IMR-90 (cell line): Measurements from ENCODE around the gene DCST2. TPM values are rescaled to one million over a fixed set of nuclear protein-coding genes. Genes with fewer than 3 reads are reported as not detected.

Experiments used
- ATAC-seq: fragments of 200-7000 bp; cut with Tn5 transposase; 2 replicates; pipeline ENCODE4 v1.9.1; 2020; ENCODE audit warnings: low read depth, mild to moderate bottlenecking, moderate library complexity
- BruUV-seq: library from RNA; stranded (reverse); fragments of 400-500 nt; replicated peaks from 2 replicates; lab custom pipeline; 2021; lab: Mats Ljungman, UMichigan
- CTCF ChIA-PET: fragments of 300-600 bp; formaldehyde crosslinking; extraction: SDS; loops from one replicate; lab custom pipeline; 2021; ENCODE audit warnings: antibody characterized with exemption; lab: Yijun Ruan, JAX
- POLR2A ChIA-PET: fragments of 300-600 bp; sonication (Branson Sonifier 250); formaldehyde crosslinking; loops from one replicate; lab custom pipeline; 2022; ENCODE audit warnings: antibody characterized with exemption; ENCODE audit not compliant: unreplicated experiment; lab: Charles Lee
- DNase-seq: peaks from one replicate; pipeline ENCODE4 v3.0.0; 2013
- H2AFZ ChIP-seq: replicated peaks from 2 replicates; pipeline ENCODE3; 2013; ENCODE audit warnings: low read length, mild to moderate bottlenecking; ENCODE audit not compliant: poor library complexity
- H2AK5ac ChIP-seq: 2 replicates; pipeline ENCODE4 v1.6.1; 2013; ENCODE audit warnings: low read depth, low read length, inconsistent platforms
- H2AK9ac ChIP-seq: replicated peaks from 2 replicates; pipeline ENCODE3; 2013; ENCODE audit warnings: mild to moderate bottlenecking, low read depth, low read length, moderate library complexity; ENCODE audit not compliant: poor library complexity
- H2BK120ac ChIP-seq: 2 replicates; pipeline ENCODE4 v1.6.1; 2013; ENCODE audit warnings: low read depth, low read length, inconsistent platforms
- H2BK15ac ChIP-seq: 3 replicates; pipeline ENCODE4 v1.6.1; 2013; ENCODE audit warnings: low read depth, low read length, inconsistent platforms
- H2BK20ac ChIP-seq: 2 replicates; pipeline ENCODE4 v1.6.1; 2013; ENCODE audit warnings: low read depth, mild to moderate bottlenecking, inconsistent platforms, low read length, moderate library complexity
- H2BK5ac ChIP-seq: 2 replicates; pipeline ENCODE4 v1.6.1; 2013; ENCODE audit warnings: mild to moderate bottlenecking, low read depth, low read length, inconsistent platforms; ENCODE audit not compliant: poor library complexity, severe bottlenecking
- H3K14ac ChIP-seq: replicated peaks from 2 replicates; pipeline ENCODE4 v1.6.1; 2013; ENCODE audit warnings: low read depth, low read length, inconsistent platforms
- H3K18ac ChIP-seq: 2 replicates; pipeline ENCODE4 v1.6.1; 2013; ENCODE audit warnings: low read depth, low read length, control low read depth
- H3K23ac ChIP-seq: 2 replicates; pipeline ENCODE4 v1.6.1; 2013; ENCODE audit warnings: low read depth, low read length, inconsistent platforms
- H3K27ac ChIP-seq: 2 replicates; pipeline ENCODE4 v1.5.1; 2013; ENCODE audit warnings: mild to moderate bottlenecking, control low read depth, low read length; ENCODE audit not compliant: insufficient read depth
- H3K27me3 ChIP-seq: 2 replicates; pipeline ENCODE4 v1.6.1; 2013; ENCODE audit warnings: low read length; ENCODE audit not compliant: control insufficient read depth, insufficient read depth
- H3K36me3 ChIP-seq: 2 replicates; pipeline ENCODE4 v1.6.1; 2013; ENCODE audit warnings: low read length, mixed read lengths; ENCODE audit not compliant: control insufficient read depth, insufficient read depth
- H3K4ac ChIP-seq: 2 replicates; pipeline ENCODE4 v1.6.1; 2013; ENCODE audit warnings: low read depth, low read length, inconsistent platforms
- H3K4me1 ChIP-seq: 2 replicates; pipeline ENCODE4 v1.6.1; 2013; ENCODE audit warnings: low read length, mixed read lengths; ENCODE audit not compliant: control insufficient read depth, insufficient read depth
- H3K4me2 ChIP-seq: 2 replicates; pipeline ENCODE4 v1.6.1; 2013; ENCODE audit warnings: low read depth, mild to moderate bottlenecking, control low read depth, low read length, moderate library complexity
- H3K4me3 ChIP-seq: 2 replicates; pipeline ENCODE4 v1.5.1; 2013; ENCODE audit warnings: low read depth, mild to moderate bottlenecking, control low read depth, low read length, moderate library complexity; ENCODE audit not compliant: insufficient read depth
- H3K56ac ChIP-seq: 2 replicates; pipeline ENCODE4 v1.6.1; 2013; ENCODE audit warnings: low read length, inconsistent platforms; ENCODE audit not compliant: insufficient read depth; ENCODE audit errors: extremely low read depth
- H3K79me1 ChIP-seq, 2 experiments: 2 replicates each; pipeline ENCODE4 v1.6.1; 2013; ENCODE audit warnings: low read length in 2 of 2, inconsistent platforms in 1 of 2, low read depth in 1 of 2
- H3K9ac ChIP-seq: 2 replicates; pipeline ENCODE4 v1.6.1; 2013; ENCODE audit warnings: low read depth, low read length, control low read depth
- H3K9me1 ChIP-seq: 2 replicates; pipeline ENCODE4 v1.6.1; 2013; ENCODE audit warnings: low read length, inconsistent platforms; ENCODE audit not compliant: insufficient read depth
- H3K9me3 ChIP-seq: 2 replicates; pipeline ENCODE4 v1.6.1; 2013; ENCODE audit warnings: low read length; ENCODE audit not compliant: control insufficient read depth, insufficient read depth
- H4K20me1 ChIP-seq: 2 replicates; pipeline ENCODE4 v1.6.1; 2013; ENCODE audit warnings: low read length, inconsistent platforms; ENCODE audit not compliant: insufficient read depth
- H4K5ac ChIP-seq: 2 replicates; pipeline ENCODE4 v1.6.1; 2013; ENCODE audit warnings: mild to moderate bottlenecking, low read depth, low read length, control low read depth
- H4K8ac ChIP-seq, 2 experiments: 2 replicates each; pipeline ENCODE4 v1.6.1; 2013; ENCODE audit warnings: low read depth in 2 of 2, low read length in 2 of 2, control low read depth in 1 of 2, inconsistent platforms in 1 of 2
- H4K91ac ChIP-seq: 2 replicates; pipeline ENCODE4 v1.6.1; 2013; ENCODE audit warnings: low read depth, low read length, inconsistent platforms; ENCODE audit not compliant: insufficient read depth
- BHLHE40 ChIP-seq: fragments of 150-350 bp; IDR thresholded peaks from 2 replicates; pipeline ENCODE4 v1.6.1; 2016; ENCODE audit warnings: mild to moderate bottlenecking, low read depth, low read length
- CEBPB ChIP-seq: IDR thresholded peaks from 2 replicates; pipeline ENCODE4 v1.6.1; 2012; ENCODE audit warnings: low read depth, low read length, improper control_type of control experiment
- CHD1 ChIP-seq: IDR thresholded peaks from 2 replicates; pipeline ENCODE4 v1.6.1; 2012; ENCODE audit warnings: low read depth, low read length, improper control_type of control experiment
- FOS ChIP-seq: fragments of 150-350 bp; IDR thresholded peaks from 2 replicates; pipeline ENCODE4 v1.6.1; 2016; ENCODE audit warnings: low read depth, low read length
- MAFK ChIP-seq: IDR thresholded peaks from 2 replicates; pipeline ENCODE4 v1.6.1; 2012; ENCODE audit warnings: low read depth, low read length, improper control_type of control experiment
- MAZ ChIP-seq: IDR thresholded peaks from 2 replicates; pipeline ENCODE4 v1.6.1; 2012; ENCODE audit warnings: low read depth, mild to moderate bottlenecking, low read length, improper control_type of control experiment, moderate library complexity, borderline replicate concordance
- MXI1 ChIP-seq: IDR thresholded peaks from 2 replicates; pipeline ENCODE4 v1.6.1; 2012; ENCODE audit warnings: low read depth, mild to moderate bottlenecking, low read length, moderate library complexity, borderline replicate concordance
- NFE2L2 ChIP-seq: fragments of 150-350 bp; IDR thresholded peaks from 2 replicates; pipeline ENCODE4 v1.6.1; 2016; ENCODE audit warnings: low read depth, mild to moderate bottlenecking, low read length
- POLR2A ChIP-seq: IDR thresholded peaks from 2 replicates; pipeline ENCODE4 v1.6.1; 2012; ENCODE audit warnings: mild to moderate bottlenecking, low read depth, low read length
- RAD21 ChIP-seq: IDR thresholded peaks from 2 replicates; pipeline ENCODE4 v1.6.1; 2012; ENCODE audit warnings: low read length, improper control_type of control experiment
- RCOR1 ChIP-seq: IDR thresholded peaks from 2 replicates; pipeline ENCODE4 v1.6.1; 2012; ENCODE audit warnings: mild to moderate bottlenecking, low read length, improper control_type of control experiment; ENCODE audit not compliant: insufficient replicate concordance
- RFX5 ChIP-seq: IDR thresholded peaks from 2 replicates; pipeline ENCODE4 v1.8.0; 2012; ENCODE audit warnings: low read depth, mild to moderate bottlenecking, low read length, moderate library complexity
- SMC3 ChIP-seq: fragments of 150-350 bp; IDR thresholded peaks from 2 replicates; pipeline ENCODE4 v1.6.1; 2016; ENCODE audit warnings: low read depth, mild to moderate bottlenecking, antibody characterized with exemption, low read length, moderate library complexity
- WGBS, 2 experiments: methylation state at CpG; one replicate each; pipeline versions ENCODE4 v1.1.5 to v1.1.7; 2013; ENCODE audit warnings: missing lambda C conversion rate in 2 of 2; ENCODE audit not compliant: insufficient read length in 1 of 2; ENCODE audit errors: extremely low coverage in 2 of 2; 5-methylcytosine and 5-hydroxymethylcytosine counted together
- dilution Hi-C: fragments of 300-500 bp; cut with HindIII; formaldehyde crosslinking; loops from one replicate; pipeline ENCODE4 v1.14.3; 2018; ENCODE audit warnings: low sequenced_read_pairs; ENCODE audit not compliant: unreplicated experiment
- in situ Hi-C: fragments of 300-500 bp; cut with MboI; formaldehyde crosslinking; loops from 3 replicates; pipeline ENCODE4 v1.14.3; 2019; ENCODE audit warnings: low sequenced_read_pairs, inconsistent platforms, mixed read lengths
- intact Hi-C: fragments of 100-400 bp; cut with micrococcal nuclease; formaldehyde crosslinking; loops from 2 replicates; pipeline ENCODE4 v1.10.0; 2022
- polyA plus RNA-seq, 3 experiments: library from polyadenylated mRNA; depleted of rRNA; stranded (reverse); fragments of >200 nt; gene quantifications; 2 replicates each; pipeline ENCODE4 v1.2.3, GENCODE V29; 2012; ENCODE audit warnings: low replicate concordance in 1 of 3
- total RNA-seq: library from RNA; depleted of rRNA; stranded (reverse); fragments of >200 nt; gene quantifications from 2 replicates; pipeline ENCODE4 v1.2.3, GENCODE V29; 2012
- TF ChIP-seq, protein P1 (sequence below): conservative IDR thresholded peaks from 2 replicates; pipeline ENCODE4 v1.5.1; 2012; ENCODE audit warnings: mild to moderate bottlenecking, low read depth, low read length, improper control_type of control experiment
- TF ChIP-seq, protein P2 (sequence below): fragments of 150-350 bp; IDR thresholded peaks from 2 replicates; pipeline ENCODE4 v1.6.1; 2016; ENCODE audit warnings: low read depth, mild to moderate bottlenecking, low read length, moderate library complexity, borderline replicate concordance

DCST2 gene
- total and polyA plus RNA-seq, 2 of the 4 experiments (the other 2 are of a cell fraction), result 0.14 TPM; not detected in 1

DNA sequence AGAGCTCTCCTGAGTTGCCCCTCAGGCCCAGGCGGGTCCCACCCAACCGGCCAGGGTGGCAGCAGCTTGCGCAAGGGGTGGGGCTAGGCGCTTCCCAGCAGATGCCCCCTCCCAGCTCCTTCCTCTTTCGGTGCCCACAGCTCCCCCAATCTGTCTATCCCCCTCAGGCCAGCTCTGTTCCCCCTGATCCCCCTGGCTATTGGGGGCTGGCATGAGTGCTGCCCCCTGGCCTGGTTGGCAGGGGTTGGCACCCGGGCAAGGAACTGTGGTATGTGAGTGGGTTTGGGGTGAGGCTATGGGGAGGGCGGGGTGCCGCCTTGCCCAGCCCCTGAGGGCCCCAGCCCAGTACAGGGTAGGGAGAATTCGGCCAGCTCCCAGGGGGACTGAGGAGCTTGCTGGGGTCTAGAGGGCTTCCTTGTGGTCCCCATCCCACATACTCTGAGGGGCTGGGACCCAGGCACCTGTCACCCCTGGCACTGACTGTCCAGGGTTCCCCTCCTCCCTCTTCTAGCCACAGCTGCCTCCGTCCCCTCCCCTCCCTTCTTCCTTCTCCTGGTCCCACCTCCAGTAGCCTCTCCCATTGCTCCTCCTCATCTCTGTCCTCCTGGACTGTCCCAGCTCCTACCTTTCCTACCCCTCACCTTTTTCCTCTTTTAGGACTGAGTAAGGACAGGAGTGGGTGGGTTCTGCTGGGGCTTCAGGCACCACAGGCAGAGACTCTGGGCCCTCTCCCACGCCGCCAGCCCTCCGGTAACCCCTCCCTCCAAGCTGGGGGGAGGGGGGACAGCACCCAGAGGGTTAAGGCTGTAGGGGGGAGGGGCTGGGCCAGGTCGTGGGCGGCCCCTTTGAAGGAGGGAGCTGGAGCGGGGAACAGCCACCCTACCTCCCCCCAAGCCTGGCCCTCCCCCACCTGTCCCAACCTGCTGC, 25.3 kb downstream of the DCST2 start:
- peaks cover 2% of the 10 kb centered on the region for H3K36me3 ChIP-seq
- H2BK15ac ChIP-seq, result no peak overlapping the region
- H3K4ac ChIP-seq, result no peak overlapping the region
- peaks cover 12% of the 10 kb centered on the region for H3K9me1 ChIP-seq
- intact Hi-C loops (no loop called here), dilution Hi-C loops (no loop called here), in situ Hi-C loops (no loop called here)
- H3K27ac ChIP-seq, result no peak overlapping the region
- H3K9me3 ChIP-seq, result no peaks in the 10 kb centered on the region
- H3K27me3 ChIP-seq, result no peaks in the 10 kb centered on the region
- no peak overlapping the region for H2AK5ac ChIP-seq
- ChIA-PET CTCF (no interaction called here), POLR2A (interaction anchor here (0.5 kb wide), 1 partner anchor 37 kb away, joined by 4 read pairs; no protein-coding TSS in a partner anchor)
- H4K91ac ChIP-seq, result no peak overlapping the region
- no peak overlapping the region for H3K4me2 ChIP-seq
- H3K18ac ChIP-seq, result no peak overlapping the region
- TF ChIP-seq, protein P1, sequence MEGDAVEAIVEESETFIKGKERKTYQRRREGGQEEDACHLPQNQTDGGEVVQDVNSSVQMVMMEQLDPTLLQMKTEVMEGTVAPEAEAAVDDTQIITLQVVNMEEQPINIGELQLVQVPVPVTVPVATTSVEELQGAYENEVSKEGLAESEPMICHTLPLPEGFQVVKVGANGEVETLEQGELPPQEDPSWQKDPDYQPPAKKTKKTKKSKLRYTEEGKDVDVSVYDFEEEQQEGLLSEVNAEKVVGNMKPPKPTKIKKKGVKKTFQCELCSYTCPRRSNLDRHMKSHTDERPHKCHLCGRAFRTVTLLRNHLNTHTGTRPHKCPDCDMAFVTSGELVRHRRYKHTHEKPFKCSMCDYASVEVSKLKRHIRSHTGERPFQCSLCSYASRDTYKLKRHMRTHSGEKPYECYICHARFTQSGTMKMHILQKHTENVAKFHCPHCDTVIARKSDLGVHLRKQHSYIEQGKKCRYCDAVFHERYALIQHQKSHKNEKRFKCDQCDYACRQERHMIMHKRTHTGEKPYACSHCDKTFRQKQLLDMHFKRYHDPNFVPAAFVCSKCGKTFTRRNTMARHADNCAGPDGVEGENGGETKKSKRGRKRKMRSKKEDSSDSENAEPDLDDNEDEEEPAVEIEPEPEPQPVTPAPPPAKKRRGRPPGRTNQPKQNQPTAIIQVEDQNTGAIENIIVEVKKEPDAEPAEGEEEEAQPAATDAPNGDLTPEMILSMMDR, result no peak
- no peak for TF ChIP-seq MAZ
- TF ChIP-seq NFE2L2, result no peak
- TF ChIP-seq CEBPB, result no peak
- TF ChIP-seq SMC3, result no peak
- no peak for TF ChIP-seq RAD21
- TF ChIP-seq RCOR1, result no peak
- TF ChIP-seq, protein P2, sequence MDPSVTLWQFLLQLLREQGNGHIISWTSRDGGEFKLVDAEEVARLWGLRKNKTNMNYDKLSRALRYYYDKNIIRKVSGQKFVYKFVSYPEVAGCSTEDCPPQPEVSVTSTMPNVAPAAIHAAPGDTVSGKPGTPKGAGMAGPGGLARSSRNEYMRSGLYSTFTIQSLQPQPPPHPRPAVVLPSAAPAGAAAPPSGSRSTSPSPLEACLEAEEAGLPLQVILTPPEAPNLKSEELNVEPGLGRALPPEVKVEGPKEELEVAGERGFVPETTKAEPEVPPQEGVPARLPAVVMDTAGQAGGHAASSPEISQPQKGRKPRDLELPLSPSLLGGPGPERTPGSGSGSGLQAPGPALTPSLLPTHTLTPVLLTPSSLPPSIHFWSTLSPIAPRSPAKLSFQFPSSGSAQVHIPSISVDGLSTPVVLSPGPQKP, result no peak
- TF ChIP-seq POLR2A, result no peak
- no peak for TF ChIP-seq RFX5
- no peak for TF ChIP-seq FOS
- TF ChIP-seq MXI1, result no peak
- no peak for TF ChIP-seq MAFK
- TF ChIP-seq CHD1, result no peak
- no peak for TF ChIP-seq BHLHE40
- H4K5ac ChIP-seq, result no peak overlapping the region
- BruUV-seq, result no TSS peak
- no peak overlapping the region for H2AFZ ChIP-seq
- no peak overlapping the region for H2BK20ac ChIP-seq
- peaks cover 15% of the 10 kb centered on the region for H3K4me1 ChIP-seq
- H3K23ac ChIP-seq, result no peak overlapping the region
- H3K79me1 ChIP-seq, result peaks cover 8 to 59% of the 10 kb centered on the region in 2 experiments
- no peak overlapping the region for H3K4me3 ChIP-seq
- no peak overlapping the region for H3K56ac ChIP-seq
- no peak overlapping the region for H3K9ac ChIP-seq
- ATAC-seq (no peak), DNase-seq (no peak)
- H4K8ac ChIP-seq, result no peak overlapping the region
- H2BK120ac ChIP-seq, result no peak overlapping the region
- WGBS, 2 experiments, result 100% methylated on average over 1 of the region's 16 CpGs; no CpG with 5 or more reads in 1 of the 2 experiments
- H2BK5ac ChIP-seq, result no peak overlapping the region
- no peak overlapping the region for H3K14ac ChIP-seq
- H2AK9ac ChIP-seq, result no peak overlapping the region
- peaks cover 17% of the 10 kb centered on the region for H4K20me1 ChIP-seq
